Small intestine (tissue), 7 donors: ENCODE measurements around the gene AOC3. TPM values are rescaled to one million over a fixed set of nuclear protein-coding genes. Genes with fewer than 3 reads are reported as not detected.
A peak's percentile ranks its signal among the peaks of the same experiment; 100 is the strongest.

Experiments
- DNase-seq, 2 donors: peaks; one replicate each; pipeline versions ENCODE4 v3.0.0 to v3.0.0-alpha.2; 2013
- FAIRE-seq: peaks from 2 replicates; lab custom pipeline; 2012; peaks lifted over from hg19 to GRCh38; lab: Jason Lieb, UNC
- H3K27ac ChIP-seq, 3 donors: one replicate each; pipeline ENCODE4 v1.5.1; 2013; ENCODE audit warnings: low read length in 2 of 3, mild to moderate bottlenecking in 2 of 3, control low read depth in 1 of 3, inconsistent platforms in 1 of 3, low read depth in 1 of 3, moderate library complexity in 1 of 3
- H3K27me3 ChIP-seq, 3 donors: one replicate each; pipeline ENCODE4 v1.6.1; 2013; ENCODE audit warnings: low read length in 3 of 3, inconsistent platforms in 1 of 3; ENCODE audit not compliant: control insufficient read depth in 3 of 3, insufficient read depth in 3 of 3
- H3K36me3 ChIP-seq, 3 donors: one replicate each; pipeline ENCODE4 v1.6.1; 2013; ENCODE audit warnings: low read length in 3 of 3, inconsistent platforms in 1 of 3, low read depth in 1 of 3, mild to moderate bottlenecking in 1 of 3, moderate library complexity in 1 of 3; ENCODE audit not compliant: control insufficient read depth in 3 of 3, insufficient read depth in 2 of 3
- H3K4me1 ChIP-seq, 3 donors: one replicate each; pipeline ENCODE4 v1.6.1; 2013; ENCODE audit warnings: low read length in 2 of 3, inconsistent platforms in 1 of 3, low read depth in 1 of 3, mild to moderate bottlenecking in 1 of 3, moderate library complexity in 1 of 3; ENCODE audit not compliant: control insufficient read depth in 3 of 3, insufficient read depth in 2 of 3
- H3K4me3 ChIP-seq, 3 donors: one replicate each; pipeline ENCODE4 v1.5.1; 2013; ENCODE audit warnings: low read length in 3 of 3, control low read depth in 1 of 3, inconsistent platforms in 1 of 3, low read depth in 1 of 3, mild to moderate bottlenecking in 1 of 3, moderate library complexity in 1 of 3
- H3K9me3 ChIP-seq, 2 donors: one replicate each; pipeline ENCODE4 v1.6.1; 2013; ENCODE audit warnings: low read depth in 1 of 2, low read length in 1 of 2; ENCODE audit not compliant: control insufficient read depth in 2 of 2, insufficient read depth in 1 of 2
- WGBS, 3 donors: extraction: QIAGEN DNeasy Blood & Tissue Kit; methylation state at CpG; one replicate each; pipeline ENCODE4 v1.1.7; 2013; 5-methylcytosine and 5-hydroxymethylcytosine counted together
- polyA plus RNA-seq, 4 donors: library from polyadenylated mRNA; stranded (reverse) in 3 of 4; unstranded in 1 of 4; fragments of 200-250 nt in 3 of 4; fragments of 120-200 nt in 1 of 4; gene quantifications; one replicate each; pipeline versions ENCODE4 v1.2.1 to v1.2.3, GENCODE V29; 2013
- donor health status: healthy with polysubstance abuse.
- donor health status: control.
- donor health status: control.
- donor health status: Bipolar disorder and iron deficiency.
- donor health status: healthy.

AOC3 gene
- polyA plus RNA-seq, 4 donors: 1.3 to 30.0 (median 3.1) TPM

DNA sequence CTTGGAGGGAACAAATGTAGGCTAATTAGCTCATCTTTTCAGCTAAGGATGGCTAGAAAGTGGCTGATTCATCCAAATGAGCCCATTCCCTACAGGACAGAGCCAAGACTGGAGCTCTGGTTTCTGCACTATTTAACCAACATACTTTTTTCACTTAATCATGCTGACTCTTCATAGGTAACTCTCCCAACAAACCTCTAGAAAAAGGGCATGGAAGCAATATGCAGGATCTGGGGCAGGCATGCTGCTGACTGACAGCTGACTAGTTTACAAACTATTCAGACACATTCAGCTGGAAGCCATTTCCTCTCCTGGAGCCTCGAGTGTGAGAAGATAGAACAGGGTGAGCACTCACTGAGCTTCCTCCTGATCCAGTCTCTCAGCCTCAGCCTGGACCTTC is 33.1 kb upstream of the AOC3 start:
- no peak overlapping the region for H3K27ac ChIP-seq
- WGBS, 3 donors: 57 to 61% (median 60%) methylated on average over 1 of the region's 1 CpG
- H3K36me3 ChIP-seq: peaks cover 17 to 59% (median 28%) of the 10 kb centered on the region in 3 donors
- FAIRE-seq: no peak
- H3K4me1 ChIP-seq: no peaks in the 10 kb centered on the region
- no peaks in the 10 kb centered on the region for H3K27me3 ChIP-seq
- DNase-seq: no peak
- H3K4me3 ChIP-seq: no peak overlapping the region
- no peaks in the 10 kb centered on the region for H3K9me3 ChIP-seq

DNA sequence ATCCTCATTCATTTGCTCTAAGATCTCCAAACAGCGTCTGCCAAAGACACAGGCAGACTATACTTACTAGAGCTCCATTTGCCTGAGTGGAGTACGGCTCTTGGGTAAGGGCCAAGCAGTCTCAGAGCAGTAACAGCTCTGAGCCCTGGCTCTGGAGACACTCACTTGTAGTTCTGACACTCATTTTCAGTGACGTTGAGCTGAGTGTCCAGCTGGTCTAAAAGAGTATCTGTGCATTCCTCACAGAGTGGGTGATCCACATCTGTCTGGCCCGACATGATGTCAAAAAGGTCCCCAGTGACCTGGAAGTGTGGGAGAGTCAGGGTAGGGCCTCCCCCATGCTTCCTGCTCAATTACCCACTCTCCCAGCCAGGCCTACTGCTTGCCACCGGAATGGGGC is 32.6 kb upstream of the AOC3 start:
- Histone ChIP-seq H3K9me3 (no peaks in the 10 kb centered on the region), H3K27ac (no peak overlapping the region), H3K4me3 (no peak overlapping the region), H3K27me3 (no peaks in the 10 kb centered on the region), H3K4me1 (peaks cover 0 to under 1% (median 0%) of the 10 kb centered on the region in 3 donors), H3K36me3 (peaks cover 17 to 59% (median 28%) of the 10 kb centered on the region in 3 donors)
- whole genome bisulfite sequencing, 3 donors: 78 to 94% (median 81%) methylated on average over 5 of the region's 5 CpGs
- no peak for FAIRE-seq
- DNase-seq: no peak

DNA sequence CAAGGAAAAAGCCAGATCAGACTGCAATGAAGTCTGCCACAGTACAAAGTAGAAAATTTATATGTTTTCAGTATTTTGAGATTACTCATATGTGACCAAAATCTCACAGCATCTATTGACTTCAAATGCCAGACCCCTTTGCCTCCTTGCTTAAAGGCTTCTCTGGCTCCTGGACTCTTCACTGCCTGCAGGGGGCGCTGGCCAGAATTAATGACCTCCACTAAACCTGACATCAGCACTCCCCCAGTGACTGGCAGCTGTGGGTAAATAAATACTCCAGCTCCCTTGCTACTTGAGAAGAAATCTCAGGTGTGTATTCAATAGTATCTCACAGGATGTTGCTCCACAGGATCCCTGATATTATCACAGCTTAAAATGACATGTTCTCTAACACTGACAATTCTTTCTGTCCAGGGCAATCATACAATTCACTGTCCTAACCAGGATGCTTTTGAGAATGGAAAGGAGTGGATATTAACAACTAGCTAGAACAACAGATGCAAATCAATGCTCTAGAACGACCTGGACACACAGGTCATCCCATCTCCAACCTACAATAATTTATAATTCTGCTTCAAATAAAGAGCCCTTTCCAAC is 31.0 kb upstream of the AOC3 start:
- H3K36me3 ChIP-seq: peaks cover 17 to 54% (median 23%) of the 10 kb centered on the region in 3 donors

DNA sequence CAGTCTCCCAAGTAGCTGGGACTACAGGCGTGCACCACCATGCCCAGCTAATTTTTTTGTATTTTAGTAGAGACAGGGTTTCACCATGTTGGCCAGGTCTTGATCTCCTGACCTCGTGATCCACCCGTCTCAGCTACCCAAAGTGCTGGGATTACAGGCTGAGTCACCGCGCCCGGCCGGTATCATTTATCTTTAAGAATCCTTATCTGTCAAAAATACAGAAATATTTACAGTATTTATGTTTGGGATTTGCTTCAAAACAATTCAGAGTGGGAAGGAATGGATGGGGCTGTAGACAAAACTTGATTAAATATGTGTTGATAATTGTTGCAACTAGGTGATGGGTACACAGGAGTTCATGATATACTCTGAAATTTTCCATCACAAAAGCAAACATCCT is 29.8 kb upstream of the AOC3 start:
- Histone ChIP-seq H3K9me3 (no peaks in the 10 kb centered on the region), H3K27ac (no peak overlapping the region), H3K36me3 (peaks cover 11 to 49% (median 15%) of the 10 kb centered on the region in 3 donors), H3K27me3 (no peaks in the 10 kb centered on the region), H3K4me3 (no peak overlapping the region), H3K4me1 (peaks cover 0 to 3% (median 0%) of the 10 kb centered on the region in 3 donors)
- FAIRE-seq (no peak), DNase-seq (no peak)
- 88 to 92% (median 89%) methylated on average over 7 of the region's 7 CpGs for WGBS, 3 donors

More for the DNA sequence above, 31.0 kb upstream of the AOC3 start:
- Histone ChIP-seq H3K4me3 (no peak overlapping the region), H3K4me1 (peaks cover 0 to 3% (median 0%) of the 10 kb centered on the region in 3 donors), H3K27me3 (no peaks in the 10 kb centered on the region), H3K27ac (no peak overlapping the region), H3K9me3 (no peaks in the 10 kb centered on the region)
- WGBS, 3 donors: 27 to 31% (median 28%) methylated on average over 2 of the region's 2 CpGs
- no peak for FAIRE-seq
- peak; percentile 66 to 74 for DNase-seq

DNA sequence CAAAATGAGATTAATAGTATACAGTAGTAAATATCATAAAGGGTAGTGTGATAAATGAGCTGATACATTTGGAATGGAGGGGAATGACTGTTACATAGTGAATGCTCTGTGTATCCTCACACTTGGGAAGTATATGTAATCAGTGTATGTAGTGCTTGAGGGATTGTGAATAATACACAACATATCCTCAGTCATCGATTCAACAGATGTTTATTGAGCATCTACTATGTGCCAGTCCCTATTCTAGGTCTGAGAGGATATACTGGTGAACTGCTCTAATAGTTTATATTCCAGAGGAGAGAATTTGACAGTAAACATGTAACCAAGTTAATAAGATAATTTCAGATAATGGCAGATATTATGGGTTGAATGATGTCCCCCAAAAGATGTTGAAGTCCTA is 23.5 kb upstream of the AOC3 start:
- 95 to 100% (median 100%) methylated on average over 1 of the region's 1 CpG for WGBS, 3 donors
- DNase-seq: no peak
- no peaks in the 10 kb centered on the region for H3K27me3 ChIP-seq
- H3K9me3 ChIP-seq: no peaks in the 10 kb centered on the region
- H3K4me3 ChIP-seq: no peak overlapping the region
- peaks cover 0 to 3% (median 0%) of the 10 kb centered on the region in 3 donors for H3K36me3 ChIP-seq
- peaks cover 0 to 6% (median 0%) of the 10 kb centered on the region in 3 donors for H3K4me1 ChIP-seq
- no peak for FAIRE-seq
- no peak overlapping the region for H3K27ac ChIP-seq

DNA sequence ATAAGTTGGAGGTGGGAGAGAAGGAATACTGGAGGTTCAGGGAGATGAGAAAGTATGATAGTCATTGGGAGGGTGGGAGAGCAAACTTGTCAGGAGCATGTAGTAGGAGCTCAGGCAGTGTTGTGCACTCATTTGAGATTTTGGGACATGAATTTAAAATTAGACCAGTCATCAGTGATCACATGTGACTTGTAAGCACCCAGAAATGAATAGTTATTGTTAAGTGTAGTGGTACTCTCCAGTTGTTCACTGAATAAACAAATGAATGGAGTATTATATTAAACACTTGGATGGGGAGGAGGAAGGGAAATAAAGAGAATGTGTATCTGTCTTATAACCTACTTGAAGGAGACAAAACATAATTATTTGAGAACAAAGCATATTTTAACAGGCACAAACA is 20.0 kb upstream of the AOC3 start:
- Histone ChIP-seq H3K4me1 (peaks cover 0 to 14% (median 6%) of the 10 kb centered on the region in 3 donors), H3K4me3 (no peak overlapping the region), H3K27ac (no peak overlapping the region), H3K27me3 (no peaks in the 10 kb centered on the region), H3K36me3 (peaks cover 0 to 10% (median 0%) of the 10 kb centered on the region in 3 donors), H3K9me3 (no peaks in the 10 kb centered on the region)
- DNase-seq: no peak
- FAIRE-seq: no peak

DNA sequence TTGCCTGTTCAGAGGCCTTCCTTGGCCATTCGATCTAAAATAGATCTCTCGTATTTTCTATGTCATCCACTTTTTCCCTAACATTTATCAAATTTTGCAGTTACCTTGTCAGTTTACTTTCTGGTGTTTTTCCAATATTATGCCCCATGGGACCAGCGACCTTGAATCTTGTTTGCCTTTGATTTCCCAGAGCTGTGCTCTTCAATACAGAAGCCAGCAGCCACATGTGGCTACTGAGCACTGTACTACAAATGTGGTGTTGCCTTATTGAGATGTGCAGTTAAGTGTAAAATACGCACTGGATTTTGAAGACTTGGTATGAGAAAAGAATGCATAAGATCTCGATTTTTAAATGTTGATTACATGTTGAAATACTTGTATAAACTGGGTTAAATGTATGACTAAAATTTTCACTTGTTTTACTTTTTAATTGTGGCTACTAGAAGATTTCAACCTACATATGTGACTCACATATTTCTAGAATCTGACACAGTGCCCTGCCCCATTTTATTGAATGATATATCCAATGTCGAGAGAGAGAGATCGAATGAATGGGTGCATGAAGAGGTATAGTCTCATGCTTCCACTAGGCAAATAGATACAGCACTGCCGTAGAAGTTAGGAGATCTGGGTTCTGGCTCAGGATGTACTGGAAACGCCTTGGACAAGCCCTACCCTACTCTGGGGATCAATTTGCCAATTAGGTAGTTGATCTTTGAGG is 18.6 kb upstream of the AOC3 start:
- Histone ChIP-seq H3K4me3 (peak overlapping the region; percentile 78 to 84 (median 84)), H3K4me1 (peaks cover 0 to 14% (median 6%) of the 10 kb centered on the region in 3 donors), H3K27ac (peak overlapping the region; percentile 66 to 98 (median 83)), H3K9me3 (no peaks in the 10 kb centered on the region), H3K27me3 (no peaks in the 10 kb centered on the region), H3K36me3 (peaks cover 0 to 24% (median 2%) of the 10 kb centered on the region in 3 donors)
- FAIRE-seq (no peak), DNase-seq (no peak)
- 41 to 52% (median 45%) methylated on average over 9 of the region's 9 CpGs for WGBS, 3 donors

DNA sequence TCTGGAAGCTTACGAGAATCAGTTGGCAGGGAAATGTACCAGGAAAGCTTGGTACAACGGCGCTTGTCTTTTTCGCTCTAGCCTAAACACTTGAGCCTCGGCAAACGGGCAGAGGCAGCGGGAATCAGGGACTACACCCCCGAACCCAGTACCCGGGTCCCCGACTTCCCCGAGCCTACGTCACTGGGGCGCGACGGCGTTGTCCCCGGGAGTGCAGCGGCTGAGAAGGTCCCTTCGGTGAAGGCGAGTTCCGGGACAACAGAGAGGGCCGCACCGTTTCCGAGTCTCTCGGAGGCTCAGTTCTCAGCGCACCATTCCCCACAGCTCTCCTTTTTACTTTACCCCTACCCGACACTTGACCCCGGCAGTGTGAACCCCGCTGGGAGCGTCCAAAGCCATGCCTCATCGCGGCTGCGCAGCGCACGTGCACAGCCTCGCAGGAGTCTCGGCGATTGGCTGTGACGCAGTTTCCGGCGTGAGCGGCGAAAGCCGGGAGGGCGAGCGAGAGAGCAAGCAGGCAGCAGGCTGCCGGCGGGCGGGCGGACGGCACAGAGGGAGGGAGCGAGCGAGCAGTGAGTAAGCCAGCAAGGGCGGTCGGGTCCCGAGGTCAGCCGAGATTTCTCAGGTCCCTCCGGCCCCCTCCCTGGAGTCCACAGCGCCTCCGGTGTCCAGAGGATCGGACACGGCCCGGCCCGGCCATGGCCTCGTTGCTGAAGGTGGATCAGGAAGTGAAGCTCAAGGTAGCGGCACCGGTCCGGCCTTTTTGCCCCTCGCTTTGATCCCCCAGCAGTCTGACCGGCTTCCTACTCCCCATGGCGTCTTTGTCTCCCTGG is 17.8 kb upstream of the AOC3 start, which contains the start of gene PSME3:
Gene PSME3 (plus strand): TSS at position 464 of the 833 bp plus-strand sequence. CDS start 235 bp downstream, at position 699.
- peaks cover 0 to 14% (median 6%) of the 10 kb centered on the region in 3 donors for H3K4me1 ChIP-seq
- H3K9me3 ChIP-seq: no peaks in the 10 kb centered on the region
- peak within 1 kb of the TSS; percentile 66 to 98 (median 83) for H3K27ac ChIP-seq
- peaks cover 0 to 30% (median 5%) of the 10 kb centered on the region in 3 donors for H3K36me3 ChIP-seq
- WGBS, 3 donors: 0% methylated on average over 66 to 71 of the region's 71 CpGs
- H3K4me3 ChIP-seq: peak within 1 kb of the TSS; percentile 78 to 84 (median 84)
- FAIRE-seq: no peak
- peak; percentile 92 to 97 for DNase-seq
- no peaks in the 10 kb centered on the region for H3K27me3 ChIP-seq
